Stimulated activated naive CD8-positive, alpha-beta T cell treated with anti-CD3 and anti-CD28 coated beads, Interleukin-15, Interleukin-2, amounts not matched to agents 100 ng/mL and 50 ng/mL, for 24 hours (primary cell): ENCODE results near the gene PRAMEF2.
"Not testable (repeated sequence)": the region's sequence is repeated elsewhere in the genome, so short reads cannot be mapped to it uniquely, and the experiment has no call there.

Source experiments
- H3K27ac Mint-ChIP-seq: one replicate; pipeline ENCODE4 v1.8.0; 2021; ENCODE audit warnings: mild to moderate bottlenecking, mixed read lengths
- H3K27me3 Mint-ChIP-seq: one replicate; pipeline ENCODE4 v1.8.0; 2021; ENCODE audit warnings: mixed read lengths
- H3K36me3 Mint-ChIP-seq: one replicate; pipeline ENCODE4 v1.8.0; 2021; ENCODE audit warnings: low read depth, mixed read lengths
- H3K4me1 Mint-ChIP-seq: one replicate; pipeline ENCODE4 v1.8.0; 2021; ENCODE audit warnings: low read depth, mixed read lengths
- H3K4me3 Mint-ChIP-seq: one replicate; pipeline ENCODE4 v1.8.0; 2021; ENCODE audit warnings: mild to moderate bottlenecking, mixed read lengths
- H3K9me3 Mint-ChIP-seq: one replicate; pipeline ENCODE4 v1.8.0; 2021; ENCODE audit warnings: mixed read lengths

PRAMEF2 gene

GRCh38 chr1:12903793-12904572 is 47.1 kb downstream of the PRAMEF2 start:
- H3K4me3 Mint-ChIP-seq, H3K27me3 Mint-ChIP-seq, H3K36me3 Mint-ChIP-seq, H3K4me1 Mint-ChIP-seq, H3K9me3 Mint-ChIP-seq, H3K27ac Mint-ChIP-seq: not testable (repeated sequence)
